Nephron progenitor cell (in vitro differentiated cells): Measurements from ENCODE around the gene CCNY.

ENCODE experiments used
- DNase-seq: peaks from one replicate; pipeline ENCODE4 v3.0.0; 2021
- H3K27ac Mint-ChIP-seq: 2 replicates; pipeline ENCODE4 v1.8.0; 2021; ENCODE audit warnings: mild to moderate bottlenecking, moderate library complexity, mixed read lengths
- H3K27me3 Mint-ChIP-seq: 2 replicates; pipeline ENCODE4 v1.8.0; 2021; ENCODE audit warnings: mild to moderate bottlenecking, low read depth, mixed read lengths; ENCODE audit not compliant: poor library complexity
- H3K36me3 Mint-ChIP-seq: 2 replicates; pipeline ENCODE4 v1.8.0; 2021; ENCODE audit warnings: low read depth, mixed read lengths
- H3K4me1 Mint-ChIP-seq: 2 replicates; pipeline ENCODE4 v1.8.0; 2021; ENCODE audit warnings: mixed read lengths
- H3K4me3 Mint-ChIP-seq: 2 replicates; pipeline ENCODE4 v1.8.0; 2021; ENCODE audit warnings: mild to moderate bottlenecking, moderate library complexity, mixed read lengths
- H3K9me3 Mint-ChIP-seq: 2 replicates; pipeline ENCODE4 v1.8.0; 2021; ENCODE audit warnings: mild to moderate bottlenecking, moderate library complexity, mixed read lengths
- CTCF ChIP-seq: fragments of 200-600 bp; sonication (generic); IDR thresholded peaks from 2 replicates; pipeline ENCODE4 v1.5.0; 2021; ENCODE audit warnings: antibody characterized with exemption

The CCNY gene

DNA sequence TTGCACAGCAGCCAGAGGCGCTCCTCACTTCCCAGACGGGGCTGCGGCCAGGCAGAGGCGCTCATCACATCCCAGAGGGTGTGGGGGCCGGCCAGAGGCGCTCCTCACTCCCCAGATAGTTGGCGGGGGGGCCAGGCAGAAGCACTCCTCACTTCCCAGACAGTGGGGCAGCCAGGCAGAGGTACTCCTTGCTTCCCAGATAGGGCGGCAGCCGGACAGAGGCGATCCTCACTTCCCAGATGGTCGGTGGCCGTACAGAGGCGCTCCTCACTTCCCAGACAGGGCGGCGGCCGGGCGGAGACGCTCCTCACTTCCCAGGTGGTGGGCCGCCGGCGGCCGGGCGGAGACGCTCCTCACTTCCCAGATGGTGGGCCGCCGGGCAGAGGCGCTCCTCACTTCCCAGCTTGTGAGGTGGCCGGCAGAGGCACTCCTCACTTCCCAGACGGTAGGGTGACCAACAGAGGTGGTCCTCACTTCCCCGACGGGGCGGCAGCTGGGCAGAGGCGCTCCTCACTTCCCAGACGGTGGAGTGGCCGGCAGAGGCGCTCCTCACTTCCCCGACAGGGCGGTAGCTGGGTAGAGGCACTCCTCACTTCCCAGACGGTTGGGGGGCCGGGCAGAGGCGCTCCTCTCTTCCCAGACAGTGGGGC is 26.5 kb downstream of the CCNY start:
- H3K4me3 Mint-ChIP-seq = no peak overlapping the region
- no peaks in the 10 kb centered on the region for H3K9me3 Mint-ChIP-seq
- no peak for DNase-seq
- no peak overlapping the region for H3K27ac Mint-ChIP-seq
- peaks cover 12% of the 10 kb centered on the region for H3K36me3 Mint-ChIP-seq
- H3K4me1 Mint-ChIP-seq = peaks cover 2% of the 10 kb centered on the region
- no peaks in the 10 kb centered on the region for H3K27me3 Mint-ChIP-seq
- no peak for TF ChIP-seq CTCF

- Mint-ChIP-seq H3K36me3 (peaks cover 12% of the 10 kb centered on the region), H3K9me3 (no peaks in the 10 kb centered on the region), H3K27ac (no peak overlapping the region), H3K4me3 (no peak overlapping the region), H3K4me1 (peaks cover 10% of the 10 kb centered on the region), H3K27me3 (no peaks in the 10 kb centered on the region)
- DNase-seq = no peak
- no peak for TF ChIP-seq CTCF
Measured at GRCh38 chr10:35363587-35363986, 27.3 kb downstream of the CCNY start.

DNA sequence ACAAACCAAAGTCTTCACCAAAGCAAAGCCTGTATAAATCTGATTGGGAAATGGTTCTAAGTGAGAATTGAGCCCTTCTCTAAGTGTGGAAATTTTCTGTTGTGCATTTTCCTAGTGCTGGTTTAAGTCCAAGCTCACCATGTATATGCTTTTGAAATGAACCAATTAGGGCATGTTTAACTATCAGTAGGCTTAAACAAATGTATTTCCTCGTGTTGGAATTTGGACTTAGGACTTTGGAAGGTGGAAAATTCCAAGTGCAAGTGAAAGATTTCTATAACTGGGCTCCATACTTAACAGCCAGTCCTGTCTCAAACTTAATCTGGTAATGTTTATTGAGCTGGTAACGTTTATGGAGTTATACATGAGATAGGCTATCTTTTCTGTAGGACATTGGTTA is 28.5 kb downstream of the CCNY start:
- Mint-ChIP-seq H3K4me1 (peaks cover 22% of the 10 kb centered on the region), H3K27ac (no peak overlapping the region)

GRCh38 chr10:35365994-35366393 is 29.7 kb downstream of the CCNY start:
- H3K27ac Mint-ChIP-seq = no peak overlapping the region
- H3K27me3 Mint-ChIP-seq = no peaks in the 10 kb centered on the region
- TF ChIP-seq CTCF = no peak
- peaks cover 23% of the 10 kb centered on the region for H3K4me1 Mint-ChIP-seq
- H3K4me3 Mint-ChIP-seq = no peak overlapping the region
- peaks cover 6% of the 10 kb centered on the region for H3K36me3 Mint-ChIP-seq
- DNase-seq = no peak
- no peaks in the 10 kb centered on the region for H3K9me3 Mint-ChIP-seq

More for the DNA sequence above, 28.5 kb downstream of the CCNY start:
- TF ChIP-seq CTCF = no peak
- Mint-ChIP-seq H3K36me3 (peaks cover 8% of the 10 kb centered on the region), H3K27me3 (no peaks in the 10 kb centered on the region), H3K4me3 (no peak overlapping the region), H3K9me3 (no peaks in the 10 kb centered on the region)
- DNase-seq = no peak

- no peak overlapping the region for H3K27ac Mint-ChIP-seq
- H3K4me1 Mint-ChIP-seq = peaks cover 36% of the 10 kb centered on the region
- peaks cover 12% of the 10 kb centered on the region for H3K36me3 Mint-ChIP-seq
- TF ChIP-seq CTCF = no peak
- no peak overlapping the region for H3K4me3 Mint-ChIP-seq
- no peaks in the 10 kb centered on the region for H3K9me3 Mint-ChIP-seq
- no peaks in the 10 kb centered on the region for H3K27me3 Mint-ChIP-seq
- DNase-seq = no peak
Measured at GRCh38 chr10:35367107-35367859, 31.0 kb downstream of the CCNY start.

DNA sequence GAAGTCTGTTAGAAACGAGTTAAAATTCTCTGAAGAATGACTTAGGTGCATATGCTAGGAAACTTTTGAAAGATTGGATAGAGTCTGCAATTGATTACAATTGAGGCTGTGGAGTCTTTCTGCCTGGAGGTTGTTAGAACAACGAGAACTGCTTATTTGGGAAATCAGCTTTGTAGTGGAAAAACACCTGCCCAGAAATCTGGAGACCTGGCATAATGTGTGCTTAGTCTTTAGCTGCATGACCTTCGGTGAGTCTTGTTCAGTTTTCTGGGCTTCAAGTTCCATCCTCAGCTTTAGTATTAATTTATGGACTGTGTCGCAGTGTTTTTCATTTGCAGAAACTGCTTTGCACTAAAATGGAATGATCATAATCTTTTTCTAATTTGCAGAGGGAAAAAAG is 31.7 kb downstream of the CCNY start:
- TF ChIP-seq CTCF = no peak
- peaks cover 42% of the 10 kb centered on the region for H3K4me1 Mint-ChIP-seq
- no peak overlapping the region for H3K27ac Mint-ChIP-seq
- no peak overlapping the region for H3K4me3 Mint-ChIP-seq
- H3K36me3 Mint-ChIP-seq = peaks cover 11% of the 10 kb centered on the region
- no peak for DNase-seq
- H3K27me3 Mint-ChIP-seq = no peaks in the 10 kb centered on the region
- H3K9me3 Mint-ChIP-seq = no peaks in the 10 kb centered on the region
